Tibial nerve (tissue), 4 donors: ENCODE results near the gene NOL4L.
A peak's percentile ranks its signal among the peaks of the same experiment; 100 is the strongest.

Experiments used
- EP300 ChIP-seq, 2 donors: sonication (generic); formaldehyde crosslinking; IDR thresholded peaks; one replicate each; pipeline ENCODE4 v1.6.1; 2017; ENCODE audit warnings: antibody characterized with exemption in 2 of 2, mild to moderate bottlenecking in 1 of 2
- POLR2A ChIP-seq, 2 donors: fragments of 450-650 bp; IDR thresholded peaks; one replicate each; pipeline ENCODE4 v1.6.1; 2017; ENCODE audit warnings: antibody characterized with exemption in 2 of 2, mild to moderate bottlenecking in 2 of 2, moderate library complexity in 2 of 2
- TF ChIP-seq, protein P1 (sequence below), 5 experiments: fragments of 200-600 bp in 3 of 5; fragments of 450-650 bp in 2 of 5; sonication (generic) in 3 of 5; IDR thresholded peaks; one replicate each; pipeline ENCODE4 v1.5.1; 2016 to 2019; ENCODE audit warnings: antibody characterized with exemption in 5 of 5, mild to moderate bottlenecking in 3 of 5, moderate library complexity in 2 of 5

- TF ChIP-seq POLR2A (IDR thresholded peaks at IDR 0.05) (no peak), EP300 (IDR thresholded peaks at IDR 0.05) (peak; percentile 15 to 39)
- TF ChIP-seq, protein P1, sequence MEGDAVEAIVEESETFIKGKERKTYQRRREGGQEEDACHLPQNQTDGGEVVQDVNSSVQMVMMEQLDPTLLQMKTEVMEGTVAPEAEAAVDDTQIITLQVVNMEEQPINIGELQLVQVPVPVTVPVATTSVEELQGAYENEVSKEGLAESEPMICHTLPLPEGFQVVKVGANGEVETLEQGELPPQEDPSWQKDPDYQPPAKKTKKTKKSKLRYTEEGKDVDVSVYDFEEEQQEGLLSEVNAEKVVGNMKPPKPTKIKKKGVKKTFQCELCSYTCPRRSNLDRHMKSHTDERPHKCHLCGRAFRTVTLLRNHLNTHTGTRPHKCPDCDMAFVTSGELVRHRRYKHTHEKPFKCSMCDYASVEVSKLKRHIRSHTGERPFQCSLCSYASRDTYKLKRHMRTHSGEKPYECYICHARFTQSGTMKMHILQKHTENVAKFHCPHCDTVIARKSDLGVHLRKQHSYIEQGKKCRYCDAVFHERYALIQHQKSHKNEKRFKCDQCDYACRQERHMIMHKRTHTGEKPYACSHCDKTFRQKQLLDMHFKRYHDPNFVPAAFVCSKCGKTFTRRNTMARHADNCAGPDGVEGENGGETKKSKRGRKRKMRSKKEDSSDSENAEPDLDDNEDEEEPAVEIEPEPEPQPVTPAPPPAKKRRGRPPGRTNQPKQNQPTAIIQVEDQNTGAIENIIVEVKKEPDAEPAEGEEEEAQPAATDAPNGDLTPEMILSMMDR (IDR thresholded peaks at IDR 0.05): no peak
Measured at GRCh38 chr20:32603046-32603726, 18.1 kb upstream of the NOL4L start.
